Endodermal cell (in vitro differentiated cells): ENCODE results near the gene PPIL3. TPM values are rescaled to one million over a fixed set of nuclear protein-coding genes. Genes with fewer than 3 reads are reported as not detected.
"Not testable (repeated sequence)": the region's sequence is repeated elsewhere in the genome, so short reads cannot be mapped to it uniquely, and the experiment has no call there.

ENCODE experiments used
- DNase-seq: peaks from one replicate; pipeline ENCODE4 v3.0.0-alpha.2; 2017
- H3K27ac ChIP-seq: 2 replicates; pipeline ENCODE4 v1.5.1; 2013; ENCODE audit warnings: mild to moderate bottlenecking, low read depth, low read length, moderate library complexity
- H3K27me3 ChIP-seq: 2 replicates; pipeline ENCODE4 v1.6.1; 2013; ENCODE audit warnings: mild to moderate bottlenecking, low read length, moderate library complexity; ENCODE audit not compliant: insufficient read depth, control insufficient read depth, poor library complexity, severe bottlenecking
- H3K36me3 ChIP-seq: 2 replicates; pipeline ENCODE4 v1.7.0; 2013; ENCODE audit warnings: mild to moderate bottlenecking, low read length, moderate library complexity; ENCODE audit not compliant: control insufficient read depth, insufficient read depth
- H3K4me1 ChIP-seq: one replicate; pipeline ENCODE4 v1.7.0; 2013; ENCODE audit warnings: low read length; ENCODE audit not compliant: control insufficient read depth, insufficient read depth
- H3K4me3 ChIP-seq: 2 replicates; pipeline ENCODE4 v1.5.1; 2013; ENCODE audit warnings: mild to moderate bottlenecking, low read length, moderate library complexity
- H3K9ac ChIP-seq: 2 replicates; pipeline ENCODE4 v1.6.1; 2013; ENCODE audit warnings: mild to moderate bottlenecking, low read length, moderate library complexity; ENCODE audit not compliant: poor library complexity, severe bottlenecking; ENCODE audit errors: extremely low read depth
- H3K9me3 ChIP-seq: 2 replicates; pipeline ENCODE4 v1.6.1; 2013; ENCODE audit warnings: mild to moderate bottlenecking, low read length, moderate library complexity; ENCODE audit not compliant: control insufficient read depth
- H3K27ac Mint-ChIP-seq: 2 replicates; pipeline ENCODE4 v1.8.0; 2020; ENCODE audit warnings: mixed read lengths
- H3K27me3 Mint-ChIP-seq: 2 replicates; pipeline ENCODE4 v1.8.0; 2021; ENCODE audit warnings: mild to moderate bottlenecking, mixed read lengths; ENCODE audit not compliant: insufficient read depth
- H3K36me3 Mint-ChIP-seq: 2 replicates; pipeline ENCODE4 v1.8.0; 2020; ENCODE audit warnings: low read depth, mixed read lengths
- H3K4me1 Mint-ChIP-seq: 2 replicates; pipeline ENCODE4 v1.8.0; 2020; ENCODE audit warnings: mixed read lengths
- H3K4me3 Mint-ChIP-seq: 2 replicates; pipeline ENCODE4 v1.8.0; 2020; ENCODE audit warnings: mild to moderate bottlenecking, moderate library complexity, mixed read lengths
- H3K9me3 Mint-ChIP-seq: 2 replicates; pipeline ENCODE4 v1.8.0; 2020; ENCODE audit warnings: mild to moderate bottlenecking, mixed read lengths
- CTCF ChIP-seq: fragments of 200-600 bp; sonication (generic); conservative IDR thresholded peaks from 2 replicates; pipeline ENCODE4 v1.5.0; 2021; ENCODE audit warnings: antibody characterized with exemption, mild to moderate bottlenecking
- WGBS, 2 experiments: methylation state at CpG; one replicate each; pipeline versions ENCODE4 v1.1.5 to v1.1.7; 2013; ENCODE audit warnings: missing lambda C conversion rate in 2 of 2, mixed read lengths in 1 of 2; ENCODE audit not compliant: insufficient coverage in 1 of 2, insufficient read length in 1 of 2; 5-methylcytosine and 5-hydroxymethylcytosine counted together
- total RNA-seq, 2 donors: library from RNA; stranded (reverse); fragmentation: NEBNext Ultra II Directional in 1 of 2; extraction: Animal tissue kit (Norgen Biotek cat#: 25700) in 1 of 2; gene quantifications; 2 replicates in 1 of 2; 3 replicates in 1 of 2; pipeline ENCODE4 v1.2.1, GENCODE V29; 2021

PPIL3 gene
- total RNA-seq, 2 donors from 2014 or later, result 51.2 to 60.5 TPM

GRCh38 chr2:200899482-200899881 lies 10.6 kb upstream of the PPIL3 start:
- Histone ChIP-seq H3K4me3 (no peak overlapping the region), H3K27me3 (no peaks in the 10 kb centered on the region), H3K9ac (no peak overlapping the region), H3K4me1 (peaks cover 5% of the 10 kb centered on the region), H3K9me3 (no peaks in the 10 kb centered on the region), H3K27ac (no peak overlapping the region), H3K36me3 (peaks cover 85% of the 10 kb centered on the region)
- Mint-ChIP-seq H3K4me1 (peaks cover 9% of the 10 kb centered on the region), H3K27me3 (no peaks in the 10 kb centered on the region), H3K27ac (no peak overlapping the region), H3K4me3 (no peak overlapping the region), H3K9me3 (no peaks in the 10 kb centered on the region), H3K36me3 (peaks cover 53% of the 10 kb centered on the region)
- no peak for TF ChIP-seq CTCF
- DNase-seq, result no peak

GRCh38 chr2:200881715-200882249 lies 7.1 kb downstream of the PPIL3 start:
- not testable (repeated sequence) for H3K4me1 ChIP-seq, H3K9ac ChIP-seq, H3K27me3 ChIP-seq, H3K27ac ChIP-seq, H3K9me3 Mint-ChIP-seq, H3K4me3 ChIP-seq, H3K9me3 ChIP-seq, H3K27ac Mint-ChIP-seq, DNase-seq, H3K4me3 Mint-ChIP-seq, H3K4me1 Mint-ChIP-seq, H3K27me3 Mint-ChIP-seq
- peaks cover 51% of the 10 kb centered on the region for H3K36me3 Mint-ChIP-seq
- 100% methylated on average over 1 of the region's 2 CpGs; no CpG with 5 or more reads in 1 of the 2 experiments for WGBS, 2 experiments
- peaks cover 82% of the 10 kb centered on the region for H3K36me3 ChIP-seq

- Histone ChIP-seq H3K36me3 (peaks cover 85% of the 10 kb centered on the region), H3K27ac (no peak overlapping the region)
Observed at GRCh38 chr2:200878289-200878880, 10.5 kb downstream of the PPIL3 start.

More at GRCh38 chr2:200878289-200878880, 10.5 kb downstream of the PPIL3 start:
- WGBS, 2 experiments, result 87 to 100% methylated on average over 1 to 2 of the region's 2 CpGs
- no peak overlapping the region for H3K9ac ChIP-seq
- Mint-ChIP-seq H3K9me3 (no peaks in the 10 kb centered on the region), H3K36me3 (peaks cover 57% of the 10 kb centered on the region), H3K4me3 (no peak overlapping the region), H3K4me1 (no peaks in the 10 kb centered on the region), H3K27ac (no peak overlapping the region), H3K27me3 (no peaks in the 10 kb centered on the region)
- no peaks in the 10 kb centered on the region for H3K4me1 ChIP-seq
- no peak for TF ChIP-seq CTCF
- no peaks in the 10 kb centered on the region for H3K27me3 ChIP-seq
- no peaks in the 10 kb centered on the region for H3K9me3 ChIP-seq
- no peak for DNase-seq
- H3K4me3 ChIP-seq, result no peak overlapping the region
